ENCODE measurements around the gene SLCO6A1. TPM values are rescaled to one million over a fixed set of nuclear protein-coding genes. Genes with fewer than 3 reads are reported as not detected.

SLCO6A1 gene
- total and polyA plus RNA-seq, 12 donors: not detected

DNA sequence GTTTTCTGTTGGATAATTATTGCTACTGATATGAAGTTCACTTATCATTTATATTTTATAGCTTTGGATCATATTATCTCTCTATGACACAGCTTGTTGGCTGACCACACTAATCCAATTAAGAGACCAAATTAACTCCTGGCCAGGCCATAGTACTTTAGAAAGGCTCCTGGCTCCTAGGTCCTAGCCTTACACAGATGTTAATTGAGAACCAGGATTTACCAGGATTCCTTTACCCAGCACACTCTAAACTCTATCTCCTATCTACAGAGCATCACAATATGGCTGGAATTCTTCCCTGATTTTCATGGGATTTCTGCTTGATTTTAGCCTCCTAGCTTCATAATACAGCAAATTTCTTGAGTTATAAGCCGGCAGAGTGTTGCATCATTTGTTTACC is 80.3 kb downstream of the SLCO6A1 start:
- WGBS, 2 donors: 67 to 81% methylated on average over 1 of the region's 1 CpG
- Histone ChIP-seq H3K27me3 (no peaks in the 10 kb centered on the region), H3K4me1 (no peaks in the 10 kb centered on the region), H3K27ac (no peak overlapping the region), H3K4me3 (no peak overlapping the region), H3K9me3 (peaks cover 0 to 7% (median 0%) of the 10 kb centered on the region in 11 donors), H3K36me3 (no peaks in the 10 kb centered on the region)
- DNase-seq (no peak), ATAC-seq (no peak)
- intact Hi-C loops (cut with DNase I): no loop called here
- TF ChIP-seq, protein P1, sequence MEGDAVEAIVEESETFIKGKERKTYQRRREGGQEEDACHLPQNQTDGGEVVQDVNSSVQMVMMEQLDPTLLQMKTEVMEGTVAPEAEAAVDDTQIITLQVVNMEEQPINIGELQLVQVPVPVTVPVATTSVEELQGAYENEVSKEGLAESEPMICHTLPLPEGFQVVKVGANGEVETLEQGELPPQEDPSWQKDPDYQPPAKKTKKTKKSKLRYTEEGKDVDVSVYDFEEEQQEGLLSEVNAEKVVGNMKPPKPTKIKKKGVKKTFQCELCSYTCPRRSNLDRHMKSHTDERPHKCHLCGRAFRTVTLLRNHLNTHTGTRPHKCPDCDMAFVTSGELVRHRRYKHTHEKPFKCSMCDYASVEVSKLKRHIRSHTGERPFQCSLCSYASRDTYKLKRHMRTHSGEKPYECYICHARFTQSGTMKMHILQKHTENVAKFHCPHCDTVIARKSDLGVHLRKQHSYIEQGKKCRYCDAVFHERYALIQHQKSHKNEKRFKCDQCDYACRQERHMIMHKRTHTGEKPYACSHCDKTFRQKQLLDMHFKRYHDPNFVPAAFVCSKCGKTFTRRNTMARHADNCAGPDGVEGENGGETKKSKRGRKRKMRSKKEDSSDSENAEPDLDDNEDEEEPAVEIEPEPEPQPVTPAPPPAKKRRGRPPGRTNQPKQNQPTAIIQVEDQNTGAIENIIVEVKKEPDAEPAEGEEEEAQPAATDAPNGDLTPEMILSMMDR (IDR thresholded peaks at IDR 0.05): no peak

DNA sequence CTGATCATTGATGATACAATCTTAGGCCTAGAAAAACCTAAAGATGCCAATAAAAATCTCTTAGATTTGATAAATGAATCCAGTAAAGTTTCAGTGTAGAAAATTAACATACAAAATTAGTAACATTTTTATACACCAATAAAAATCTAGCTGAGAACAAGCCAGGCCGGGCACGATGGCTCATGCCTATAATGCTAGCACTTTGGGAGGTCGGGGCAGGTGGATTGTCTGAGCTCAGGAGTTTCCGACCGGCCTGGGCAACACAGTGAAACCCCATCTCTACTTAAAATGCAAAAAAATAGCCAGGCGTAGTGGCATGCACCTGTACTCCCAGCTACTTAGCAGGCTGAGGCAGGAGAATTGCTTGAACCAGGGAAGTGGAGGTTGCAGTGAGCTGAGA is 84.4 kb downstream of the SLCO6A1 start:
- no peaks in the 10 kb centered on the region for H3K4me1 ChIP-seq
- 86 to 89% methylated on average over 6 of the region's 6 CpGs for WGBS, 2 donors
- no peak for DNase-seq
- H3K27me3 ChIP-seq: no peaks in the 10 kb centered on the region
- H3K9me3 ChIP-seq: no peaks in the 10 kb centered on the region
- no peak overlapping the region for H3K27ac ChIP-seq
- TF ChIP-seq, protein P1 (IDR thresholded peaks at IDR 0.05): no peak
- intact Hi-C loops (cut with DNase I): no loop called here
- no peaks in the 10 kb centered on the region for H3K36me3 ChIP-seq
- no peak overlapping the region for H3K4me3 ChIP-seq
- no peak for ATAC-seq

GRCh38 chr5:102388235-102388634 is 110.6 kb downstream of the SLCO6A1 start:
- intact Hi-C loops (cut with DNase I): no loop called here
- no peaks in the 10 kb centered on the region for H3K27me3 ChIP-seq
- TF ChIP-seq, protein P1 (IDR thresholded peaks at IDR 0.05): no peak
- peaks cover 0 to 31% (median 6%) of the 10 kb centered on the region in 11 donors for H3K9me3 ChIP-seq
- ATAC-seq: no peak
- H3K4me1 ChIP-seq: no peaks in the 10 kb centered on the region
- no peaks in the 10 kb centered on the region for H3K36me3 ChIP-seq
- H3K27ac ChIP-seq: no peak overlapping the region
- H3K4me3 ChIP-seq: no peak overlapping the region
- WGBS, 2 donors: 42 to 45% methylated on average over 2 of the region's 2 CpGs
- no peak for DNase-seq

- DNase-seq (no peak), ATAC-seq (no peak)
- H3K27me3 ChIP-seq: no peaks in the 10 kb centered on the region
- H3K4me1 ChIP-seq: no peaks in the 10 kb centered on the region
- no peak overlapping the region for H3K27ac ChIP-seq
- H3K36me3 ChIP-seq: no peaks in the 10 kb centered on the region
- TF ChIP-seq, protein P1 (IDR thresholded peaks at IDR 0.05): no peak
- peaks cover 0 to 40% (median 12%) of the 10 kb centered on the region in 11 donors for H3K9me3 ChIP-seq
- no peak overlapping the region for H3K4me3 ChIP-seq
- intact Hi-C loops (cut with DNase I): no loop called here
- WGBS, 2 donors: 77 to 89% methylated on average over 1 of the region's 1 CpG
Observed at GRCh38 chr5:102385365-102385764, 113.4 kb downstream of the SLCO6A1 start.

Measured in heart right ventricle (tissue), 16 donors.